Thoracic aorta (tissue), 2 donors: ENCODE results near the gene RAB3GAP1. TPM values are rescaled to one million over a fixed set of nuclear protein-coding genes. Genes with fewer than 3 reads are reported as not detected.

ENCODE experiments used
- ATAC-seq: fragments of 150-250 bp; one replicate; pipeline ENCODE4 v1.8.0; 2017; ENCODE audit warnings: low read depth; ENCODE audit not compliant: insufficient number of reproducible peaks, low FRiP score
- DNase-seq: peaks from one replicate; pipeline ENCODE4 v3.0.0-alpha.2; 2020; ENCODE audit warnings: low spot score
- H3K27ac ChIP-seq, 2 donors: fragments of 200-600 bp; sonication (generic); 1 replicate in 1 of 2; 2 replicates in 1 of 2; pipeline ENCODE4 v1.5.1; 2016; ENCODE audit warnings: mild to moderate bottlenecking in 2 of 2, moderate library complexity in 2 of 2
- H3K27me3 ChIP-seq: fragments of 200-600 bp; sonication (generic); replicated peaks from 2 replicates; pipeline ENCODE4 v1.6.0; 2016; ENCODE audit warnings: mild to moderate bottlenecking; ENCODE audit not compliant: insufficient read depth
- H3K36me3 ChIP-seq: fragments of 200-600 bp; sonication (generic); one replicate; pipeline ENCODE4 v1.5.1; 2016
- H3K4me1 ChIP-seq, 2 donors: fragments of 200-600 bp; sonication (generic); 1 replicate in 1 of 2; 2 replicates in 1 of 2; pipeline versions ENCODE4 v1.5.1 to v1.6.0; 2016; ENCODE audit warnings: low read depth in 2 of 2, mild to moderate bottlenecking in 1 of 2; ENCODE audit not compliant: control insufficient read depth in 1 of 2
- H3K4me3 ChIP-seq: fragments of 200-600 bp; sonication (generic); 2 replicates; pipeline ENCODE4 v1.5.1; 2016; ENCODE audit warnings: mild to moderate bottlenecking
- H3K9me3 ChIP-seq: fragments of 200-600 bp; sonication (generic); 2 replicates; pipeline ENCODE4 v1.5.1; 2016
- total RNA-seq, 2 donors: library from RNA; depleted of rRNA; stranded (reverse); fragments of >200 nt; gene quantifications; one replicate each; pipeline versions ENCODE4 v1.1.0 to v1.2.3, GENCODE V29; 2016
- TF ChIP-seq, protein P1 (sequence below): fragments of 200-600 bp; sonication (generic); IDR thresholded peaks from one replicate; pipeline ENCODE4 v1.5.1; 2019; ENCODE audit warnings: antibody characterized with exemption

RAB3GAP1 gene
- total RNA-seq, 2 donors from 2014 or later = 56.0 to 69.4 TPM

DNA sequence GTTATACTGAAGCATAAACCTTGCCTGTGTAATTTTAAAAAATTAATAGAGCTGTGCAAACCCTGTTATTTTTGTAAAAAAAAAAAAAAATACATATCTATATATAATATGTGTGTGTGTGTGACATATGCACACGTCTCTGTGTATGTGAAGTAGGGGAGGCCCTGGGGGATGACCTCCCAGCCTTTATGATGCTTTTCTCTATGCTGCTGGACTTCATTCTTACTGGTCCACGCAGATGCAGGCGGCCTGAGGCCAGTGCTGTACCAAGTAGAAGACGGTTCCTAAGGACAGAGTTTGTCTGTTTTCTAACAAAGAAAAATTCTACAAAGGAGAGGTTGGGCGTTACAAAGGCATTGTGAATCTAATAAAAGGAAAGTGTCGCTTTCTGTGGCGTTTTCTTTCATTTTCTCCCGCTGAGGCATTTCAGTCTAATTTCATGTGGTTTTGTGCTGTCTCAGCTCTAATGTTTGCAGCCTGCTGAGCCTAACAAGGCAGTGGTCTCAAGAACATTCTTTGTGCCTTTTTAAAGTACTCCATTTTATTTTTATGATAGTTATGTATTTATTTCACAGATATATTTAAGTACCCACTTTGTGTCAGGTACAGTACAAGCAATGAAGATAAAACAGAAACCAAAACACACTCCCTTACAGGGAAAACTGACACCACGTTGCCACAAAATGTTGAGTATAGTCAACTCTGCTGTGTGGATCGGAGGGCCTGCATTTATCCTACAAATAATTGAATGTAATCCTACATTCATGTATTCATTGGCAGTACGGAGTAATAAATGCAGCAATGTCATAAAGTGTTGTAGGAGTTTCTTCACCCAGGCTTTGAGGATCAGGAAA, 118.0 kb downstream of the RAB3GAP1 start:
- Histone ChIP-seq H3K4me3 (no peak overlapping the region), H3K4me1 (no peaks in the 10 kb centered on the region), H3K9me3 (no peaks in the 10 kb centered on the region), H3K27me3 (no peaks in the 10 kb centered on the region), H3K36me3 (peaks cover 36% of the 10 kb centered on the region), H3K27ac (no peak overlapping the region)
- no peak for DNase-seq
- TF ChIP-seq, protein P1, sequence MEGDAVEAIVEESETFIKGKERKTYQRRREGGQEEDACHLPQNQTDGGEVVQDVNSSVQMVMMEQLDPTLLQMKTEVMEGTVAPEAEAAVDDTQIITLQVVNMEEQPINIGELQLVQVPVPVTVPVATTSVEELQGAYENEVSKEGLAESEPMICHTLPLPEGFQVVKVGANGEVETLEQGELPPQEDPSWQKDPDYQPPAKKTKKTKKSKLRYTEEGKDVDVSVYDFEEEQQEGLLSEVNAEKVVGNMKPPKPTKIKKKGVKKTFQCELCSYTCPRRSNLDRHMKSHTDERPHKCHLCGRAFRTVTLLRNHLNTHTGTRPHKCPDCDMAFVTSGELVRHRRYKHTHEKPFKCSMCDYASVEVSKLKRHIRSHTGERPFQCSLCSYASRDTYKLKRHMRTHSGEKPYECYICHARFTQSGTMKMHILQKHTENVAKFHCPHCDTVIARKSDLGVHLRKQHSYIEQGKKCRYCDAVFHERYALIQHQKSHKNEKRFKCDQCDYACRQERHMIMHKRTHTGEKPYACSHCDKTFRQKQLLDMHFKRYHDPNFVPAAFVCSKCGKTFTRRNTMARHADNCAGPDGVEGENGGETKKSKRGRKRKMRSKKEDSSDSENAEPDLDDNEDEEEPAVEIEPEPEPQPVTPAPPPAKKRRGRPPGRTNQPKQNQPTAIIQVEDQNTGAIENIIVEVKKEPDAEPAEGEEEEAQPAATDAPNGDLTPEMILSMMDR = no peak
- ATAC-seq = no peak

GRCh38 chr2:135174049-135174809, 122.1 kb downstream of the RAB3GAP1 start:
- Histone ChIP-seq H3K4me1 (no peaks in the 10 kb centered on the region), H3K4me3 (no peak overlapping the region), H3K9me3 (no peaks in the 10 kb centered on the region), H3K36me3 (peaks cover 31% of the 10 kb centered on the region), H3K27ac (no peak overlapping the region), H3K27me3 (no peaks in the 10 kb centered on the region)
- TF ChIP-seq, protein P1 = no peak
- DNase-seq (no peak), ATAC-seq (no peak)

DNA sequence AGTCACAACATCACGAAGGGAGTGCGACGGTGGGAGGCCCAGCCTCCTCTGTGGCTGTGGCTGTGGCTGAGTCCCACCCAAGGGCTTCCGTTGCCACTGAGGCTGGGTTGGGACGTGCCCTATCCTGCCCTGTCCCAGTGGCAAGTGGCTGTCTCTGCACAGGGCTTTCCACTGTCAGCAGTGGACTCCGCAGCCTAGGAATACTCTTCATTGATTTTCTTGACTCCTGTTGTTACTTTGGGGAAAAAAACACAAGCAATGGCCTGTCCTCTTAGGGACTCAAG, 122.7 kb downstream of the RAB3GAP1 start:
- H3K27me3 ChIP-seq = no peaks in the 10 kb centered on the region
- no peak overlapping the region for H3K27ac ChIP-seq
- ATAC-seq = no peak
- no peak for DNase-seq
- TF ChIP-seq, protein P1 = no peak
- no peak overlapping the region for H3K4me3 ChIP-seq
- no peaks in the 10 kb centered on the region for H3K4me1 ChIP-seq
- peaks cover 29% of the 10 kb centered on the region for H3K36me3 ChIP-seq
- H3K9me3 ChIP-seq = no peaks in the 10 kb centered on the region

DNA sequence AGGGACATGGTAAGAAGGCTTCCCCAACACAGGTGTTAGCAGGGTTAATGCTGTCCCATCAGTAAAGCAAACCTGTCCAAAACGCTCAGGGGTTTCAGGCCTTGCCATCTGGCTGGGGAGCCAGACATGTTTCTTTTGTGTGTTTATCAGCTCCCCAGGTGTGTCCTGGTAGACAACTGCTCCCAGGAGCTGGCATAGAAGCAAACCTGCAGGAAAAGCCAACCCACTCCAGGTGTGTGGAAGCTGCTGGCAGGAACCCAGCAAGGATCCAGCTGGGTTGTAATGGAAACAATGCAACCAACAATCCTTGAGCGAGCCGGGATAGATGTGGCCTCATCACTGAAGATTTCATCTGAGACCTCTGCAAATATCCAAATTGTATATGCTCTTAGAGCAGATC, 123.1 kb downstream of the RAB3GAP1 start:
- Histone ChIP-seq H3K4me1 (no peaks in the 10 kb centered on the region), H3K9me3 (no peaks in the 10 kb centered on the region), H3K27ac (no peak overlapping the region), H3K27me3 (no peaks in the 10 kb centered on the region), H3K36me3 (peaks cover 27% of the 10 kb centered on the region), H3K4me3 (no peak overlapping the region)
- no peak for ATAC-seq
- no peak for DNase-seq
- TF ChIP-seq, protein P1 = no peak

GRCh38 chr2:135179689-135180088, 127.6 kb downstream of the RAB3GAP1 start:
- ATAC-seq (no peak), DNase-seq (no peak)
- H3K4me1 ChIP-seq = no peaks in the 10 kb centered on the region
- no peak overlapping the region for H3K4me3 ChIP-seq
- H3K27ac ChIP-seq = no peak overlapping the region
- TF ChIP-seq, protein P1 = no peak
- no peaks in the 10 kb centered on the region for H3K9me3 ChIP-seq
- H3K36me3 ChIP-seq = peaks cover 14% of the 10 kb centered on the region
- H3K27me3 ChIP-seq = no peaks in the 10 kb centered on the region
